GM19035 (cell line): ENCODE results near the gene GNAI2.

ENCODE experiments used
- ATAC-seq: cut with Tn5 transposase; IDR thresholded peaks from one replicate; pipeline ENCODE4 v1.9.1; 2021; ENCODE audit not compliant: unreplicated experiment

The GNAI2 gene

DNA sequence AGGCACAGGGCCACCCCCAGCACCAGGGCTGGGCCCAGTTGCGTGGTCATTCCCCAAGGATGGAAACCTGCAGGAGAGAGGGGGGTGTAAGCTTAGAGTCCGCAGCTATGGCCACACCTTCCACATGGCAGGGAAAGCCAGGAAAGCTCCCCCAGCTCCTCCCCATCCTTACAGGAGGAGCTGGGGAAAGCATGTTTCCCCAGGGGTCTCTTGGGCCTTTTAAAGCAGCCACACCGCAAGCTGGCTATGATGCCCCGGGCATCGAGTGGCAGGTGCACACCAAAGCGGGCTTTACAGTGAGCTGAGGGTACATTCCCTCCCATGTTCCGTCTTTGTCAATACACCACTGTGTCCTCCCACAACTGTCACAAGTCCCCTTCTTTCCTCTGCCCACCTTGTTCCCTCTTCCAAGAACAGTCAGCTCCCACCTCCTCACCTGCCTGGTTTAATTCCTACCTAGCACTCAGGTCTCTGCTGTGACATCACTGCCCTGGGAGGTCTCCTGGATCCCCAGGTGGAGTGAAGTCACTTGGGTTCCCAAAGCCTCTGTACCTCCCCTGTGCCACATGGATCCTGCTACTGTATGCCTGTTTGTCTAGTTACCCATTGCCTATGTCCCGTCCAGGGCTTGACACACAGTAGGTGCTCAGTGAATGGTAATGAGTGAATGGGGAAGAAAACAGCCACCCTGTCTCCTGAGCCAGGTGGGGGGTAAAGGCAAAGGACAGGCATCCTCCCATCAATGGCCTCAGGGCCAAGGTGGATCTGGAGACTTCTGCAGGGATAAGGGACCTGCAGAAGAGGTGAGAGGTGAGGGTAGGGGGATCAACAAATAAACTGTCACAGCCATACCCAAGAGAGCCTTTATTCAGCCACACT is 59.8 kb downstream of the GNAI2 start:
- ATAC-seq: no peak

DNA sequence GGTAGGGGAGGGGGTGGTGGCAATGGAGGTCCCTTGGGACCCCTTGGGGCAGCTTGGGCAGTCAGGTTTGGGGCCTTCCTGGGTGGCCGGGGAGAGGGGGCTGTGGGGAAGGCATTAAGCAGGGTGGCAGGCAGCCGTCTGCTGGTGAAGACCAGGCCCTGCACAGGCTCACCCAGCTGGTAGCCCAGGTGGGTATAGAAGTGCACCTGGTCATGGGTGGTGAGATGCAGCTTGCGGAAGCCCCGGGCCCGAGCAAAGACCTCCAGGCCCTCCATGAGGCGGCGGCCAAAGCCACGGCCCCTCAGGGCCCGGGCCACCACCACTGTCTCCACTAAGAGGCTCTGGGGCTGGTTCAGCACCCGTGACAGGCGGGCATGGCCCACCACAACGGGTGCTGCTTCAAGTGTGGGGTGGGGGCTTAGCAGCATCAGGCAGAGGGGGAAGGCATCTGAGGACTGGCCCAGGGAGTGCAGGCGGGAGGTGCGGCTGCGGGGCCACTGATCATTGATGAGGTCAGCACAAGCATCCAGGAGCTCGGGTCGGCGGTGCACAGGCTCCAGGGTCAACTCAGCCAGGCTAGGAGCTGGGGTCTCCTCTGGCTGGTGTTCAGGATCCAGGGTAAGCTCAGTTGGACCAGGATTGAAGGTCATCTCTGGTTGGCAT is 60.8 kb downstream of the GNAI2 start:
- no peak for ATAC-seq

- ATAC-seq: no peak
These were observed 61.4 kb downstream of the GNAI2 start for GRCh38 chr3:50297384-50297775.

- ATAC-seq: no peak
These were observed 62.1 kb downstream of the GNAI2 start for GRCh38 chr3:50297896-50298725.

DNA sequence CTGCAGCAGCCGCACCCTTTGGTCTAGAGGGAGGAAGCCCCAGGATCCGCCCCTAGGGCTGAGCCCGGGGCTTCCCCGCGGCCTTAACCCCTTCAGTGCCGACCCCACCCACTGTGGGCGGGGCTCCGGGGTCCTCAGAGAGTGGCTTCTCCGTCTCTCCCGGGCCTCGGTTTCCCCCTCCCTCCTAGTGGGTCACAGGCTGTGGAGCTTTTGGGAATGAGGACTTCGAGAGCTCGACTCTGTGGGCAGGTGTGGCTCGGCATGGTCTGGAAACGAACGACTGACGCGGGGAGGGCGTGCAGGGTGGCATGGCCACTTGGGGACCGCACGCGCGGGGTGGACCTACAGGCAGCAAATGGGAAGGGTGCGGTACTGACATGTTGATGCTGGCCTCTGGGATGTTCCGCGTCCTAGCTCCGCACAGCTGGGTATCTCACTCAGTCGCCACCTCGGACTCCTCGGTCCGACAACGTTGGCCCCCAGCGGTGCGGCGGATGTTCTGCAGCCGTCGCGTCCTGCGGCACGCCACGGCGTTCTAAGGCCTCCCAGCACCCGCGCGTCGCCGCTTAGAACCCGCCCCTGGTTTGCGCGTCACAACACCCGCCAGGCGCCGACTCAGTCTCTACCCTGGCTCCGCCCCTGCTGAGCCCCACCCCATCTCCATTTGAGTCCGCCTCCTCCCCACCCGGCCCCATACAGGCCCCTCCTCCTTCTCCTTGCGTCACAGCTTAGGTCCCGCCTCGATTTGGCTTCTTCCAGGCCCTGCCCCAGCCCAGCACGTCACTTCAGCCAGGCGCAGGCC is 63.0 kb downstream of the GNAI2 start, which contains the start of the genes HYAL3 and NAA80:
Gene HYAL3 (minus strand): TSS at position 570 of the 802 bp plus-strand sequence. CDS start 3,803 bp downstream, outside the sequence.
Gene NAA80 (minus strand): TSS at position 570 of the 802 bp plus-strand sequence. CDS start 1,942 bp downstream, outside the sequence.
- ATAC-seq: peak; percentile 86

DNA sequence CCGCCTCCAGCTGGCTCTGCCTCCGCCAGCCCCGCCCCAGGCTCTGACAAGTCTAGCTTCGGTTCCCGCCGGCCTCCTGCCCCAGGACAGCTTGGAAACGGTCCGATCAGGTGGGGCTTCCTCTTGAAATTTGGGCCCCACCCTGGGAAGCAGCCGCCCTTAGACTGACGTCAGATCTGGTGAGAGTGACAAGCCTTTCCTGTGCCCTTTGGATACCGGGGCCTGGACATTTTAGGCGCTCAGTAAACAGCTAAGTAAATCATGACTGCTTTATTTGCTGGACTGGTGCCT is 63.6 kb downstream of the GNAI2 start:
- no peak for ATAC-seq

- ATAC-seq: no peak
These were observed 64.1 kb downstream of the GNAI2 start for GRCh38 chr3:50299929-50300680.

DNA sequence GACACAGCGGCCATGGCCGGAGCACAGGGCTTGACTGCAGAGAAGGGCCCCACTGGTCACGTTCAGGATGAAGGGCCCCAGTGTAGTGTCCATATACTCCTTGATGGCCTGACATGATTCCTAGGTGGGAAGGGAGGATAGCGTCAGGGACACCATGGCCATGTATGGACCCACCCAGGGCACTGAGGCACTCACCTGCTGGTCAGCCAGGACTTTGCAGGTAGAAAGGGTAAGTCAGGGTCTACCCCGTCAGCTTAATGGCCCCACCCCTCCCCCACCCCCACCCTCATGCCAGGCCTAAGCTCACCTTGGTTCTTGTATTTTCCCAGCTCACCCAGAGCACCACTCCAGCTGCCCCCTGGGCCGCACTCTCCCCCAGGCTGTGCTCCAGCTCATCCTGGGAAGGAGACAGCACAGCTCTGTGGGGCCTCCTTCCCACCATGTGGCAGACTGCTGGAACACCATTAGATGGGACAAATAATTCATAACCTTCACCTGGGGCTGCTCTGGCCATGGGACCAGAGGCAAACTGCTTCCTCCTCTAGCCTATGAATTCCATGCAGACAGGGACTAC is 64.8 kb downstream of the GNAI2 start:
- ATAC-seq: no peak

DNA sequence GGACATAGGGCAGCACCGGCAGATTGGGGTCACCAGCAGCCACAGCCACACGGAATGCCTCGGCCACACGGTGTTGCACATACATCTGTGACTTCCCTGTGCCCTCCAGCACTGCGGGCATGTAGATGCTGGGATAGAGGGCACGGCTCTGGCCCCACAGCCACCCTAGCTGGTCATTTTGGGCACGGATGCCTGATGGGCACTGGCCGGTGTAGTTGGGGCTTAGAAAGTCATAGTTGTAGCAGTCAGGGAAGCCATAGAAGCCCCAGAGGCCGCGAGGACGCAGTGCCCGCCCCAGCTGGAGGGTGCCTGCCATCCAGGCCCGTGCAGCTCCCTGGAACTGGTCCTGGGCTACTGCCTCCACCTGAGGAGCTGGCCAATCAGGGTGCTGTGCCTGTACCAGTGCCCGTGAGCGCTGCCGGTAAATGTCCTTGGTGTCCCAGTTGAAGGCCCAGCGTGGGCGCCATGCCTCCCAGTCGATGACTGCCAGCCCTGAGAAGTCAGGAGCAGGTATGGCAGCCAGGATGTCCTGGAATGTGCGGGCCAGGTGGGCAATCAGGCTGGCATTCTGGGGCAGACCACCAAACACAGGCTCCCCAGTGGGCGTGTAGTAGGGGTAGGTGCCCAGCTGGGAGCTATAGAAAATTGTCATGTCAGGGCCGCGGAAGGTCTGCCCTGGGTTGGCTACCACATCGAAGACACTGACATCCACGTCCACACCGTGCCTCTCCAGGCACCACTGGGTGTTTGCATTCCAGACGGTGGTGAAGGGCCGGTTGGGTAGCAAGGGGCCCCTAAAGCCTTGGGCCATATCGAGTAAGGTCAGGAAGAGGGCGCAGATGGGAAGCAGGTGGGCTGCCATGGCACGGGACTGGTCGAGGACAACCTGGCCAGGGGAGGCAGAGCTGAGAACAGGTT is 66.3 kb downstream of the GNAI2 start:
- no peak for ATAC-seq

GRCh38 chr3:50303013-50303815 is 67.2 kb downstream of the GNAI2 start, which contains the start of gene HYAL1:
TSS of gene HYAL1 (minus strand) at chr3:50303574. CDS start at chr3:50302956, 618 bp downstream.
- no peak for ATAC-seq

GRCh38 chr3:50304601-50305000 is 68.6 kb downstream of the GNAI2 start:
- no peak for ATAC-seq
